Left renal pelvis (tissue), 4 donors: ENCODE measurements around the gene CNTN3. TPM values are rescaled to one million over a fixed set of nuclear protein-coding genes. Genes with fewer than 3 reads are reported as not detected.

Experiments
- DNase-seq, 4 donors: peaks; one replicate each; pipeline ENCODE4 v3.0.0-alpha.2; 2013; ENCODE audit warnings: low read depth in 4 of 4, low spot score in 3 of 4
- polyA plus RNA-seq, 4 donors: library from polyadenylated mRNA; unstranded; fragments of 120-200 nt; gene quantifications; one replicate each; pipeline ENCODE4 v1.2.1, GENCODE V29; 2013; ENCODE audit not compliant: insufficient read length in 4 of 4

CNTN3 gene
- polyA plus RNA-seq, 4 donors: 6.9 to 21.4 (median 8.2) TPM

GRCh38 chr3:74613060-74613459, 1.4 kb downstream of the CNTN3 start:
- no peak for DNase-seq

DNA sequence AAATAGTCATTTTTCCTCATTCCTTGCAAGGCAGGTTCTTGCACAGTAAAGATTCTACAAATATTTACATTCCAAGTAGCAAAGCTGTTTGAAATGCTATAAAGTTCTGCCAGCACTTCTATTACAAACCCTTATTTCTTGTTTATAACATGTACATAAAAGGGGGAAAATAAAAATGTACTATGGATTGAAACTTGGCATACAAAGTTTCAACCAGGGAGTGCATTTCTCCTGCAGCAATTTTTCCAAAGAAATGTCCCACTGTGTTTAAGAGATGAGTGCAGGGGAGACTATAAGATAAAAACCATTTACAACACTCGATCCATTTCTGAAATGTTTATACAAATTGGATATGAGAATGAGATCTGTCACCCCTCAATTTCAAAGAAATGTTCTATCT, 3.3 kb downstream of the CNTN3 start:
- no peak for DNase-seq

DNA sequence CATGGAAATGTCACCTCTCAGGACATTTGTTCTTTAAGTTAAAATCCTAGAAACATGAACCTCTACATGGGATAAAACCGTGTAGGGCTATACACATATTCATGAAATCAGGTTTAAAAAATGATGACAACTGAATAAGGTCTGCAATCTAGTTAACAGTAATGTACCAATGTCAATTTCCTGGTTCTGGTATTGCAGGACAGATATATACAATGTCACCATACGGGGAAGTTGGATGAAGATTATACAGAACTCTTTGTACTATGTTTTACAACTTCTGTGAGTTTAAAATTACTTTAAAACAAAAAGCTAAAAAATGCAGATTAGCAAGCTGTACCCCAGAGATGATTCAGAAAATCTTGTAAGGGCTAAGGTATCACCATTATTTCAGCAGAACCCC, 6.7 kb downstream of the CNTN3 start:
- no peak for DNase-seq

GRCh38 chr3:74606996-74607395, 7.5 kb downstream of the CNTN3 start:
- no peak for DNase-seq

DNA sequence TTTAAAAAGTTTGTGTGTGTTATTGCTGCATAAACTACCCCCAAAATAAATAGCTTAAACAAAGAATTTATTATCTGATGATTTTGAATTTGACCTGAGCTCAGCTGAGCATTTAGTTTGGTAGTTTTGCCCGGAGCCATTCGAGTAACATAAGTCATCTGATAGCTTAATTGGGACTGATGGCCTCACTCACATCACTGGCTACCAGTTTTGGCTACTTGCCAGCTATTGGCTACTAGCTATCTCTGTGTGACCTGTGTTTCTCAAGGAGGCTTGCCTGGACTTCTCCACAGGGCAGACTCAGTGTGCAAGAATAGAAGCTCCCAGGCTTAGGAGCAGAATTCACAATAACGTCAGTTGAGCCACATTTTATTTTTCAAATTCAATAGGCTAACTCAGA, 9.0 kb downstream of the CNTN3 start:
- DNase-seq: no peak

GRCh38 chr3:74603292-74603691, 11.2 kb downstream of the CNTN3 start:
- DNase-seq: no peak

DNA sequence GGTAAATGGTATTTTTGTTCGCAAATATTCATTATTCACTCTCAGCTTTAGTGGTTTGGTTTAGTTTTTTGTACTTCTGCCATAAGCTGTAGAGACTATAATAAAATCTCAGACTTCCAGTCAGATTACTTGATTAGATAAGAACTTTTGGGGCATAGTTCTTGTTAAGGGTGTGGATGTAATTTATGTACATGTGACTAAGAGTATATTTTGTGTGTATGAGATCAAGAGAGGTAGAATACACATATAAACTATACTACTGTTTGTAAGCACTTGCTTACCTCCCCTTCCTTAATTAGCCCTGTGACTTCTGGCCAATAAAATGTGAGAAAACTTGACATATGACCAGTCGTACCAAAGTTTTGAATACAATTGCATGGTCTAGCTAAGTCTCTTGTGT, 12.0 kb downstream of the CNTN3 start:
- DNase-seq: no peak

- no peak for DNase-seq
Observed at GRCh38 chr3:74601793-74602192, 12.7 kb downstream of the CNTN3 start.

GRCh38 chr3:74599564-74599963, 14.9 kb downstream of the CNTN3 start:
- no peak for DNase-seq

GRCh38 chr3:74593152-74593551, 21.3 kb downstream of the CNTN3 start:
- DNase-seq: no peak

DNA sequence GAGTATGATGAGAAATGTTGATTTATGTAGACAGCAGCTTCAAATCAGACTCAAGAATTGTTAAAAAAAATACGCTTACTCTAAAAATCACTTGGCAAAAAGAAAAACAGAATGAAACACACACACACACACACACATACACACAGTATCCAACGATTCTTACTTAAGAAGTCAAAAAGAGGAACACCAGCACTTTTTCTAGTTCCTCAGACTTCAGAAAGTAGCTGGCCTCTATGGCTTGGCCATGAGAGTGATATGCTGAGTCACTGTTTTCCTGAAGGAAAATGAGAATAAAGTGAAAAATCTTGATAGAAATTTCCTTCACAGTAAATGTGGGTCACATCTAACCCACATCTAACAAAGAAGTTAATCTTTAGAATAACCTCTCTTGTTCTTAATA, 22.1 kb downstream of the CNTN3 start:
- DNase-seq: no peak

GRCh38 chr3:74591946-74592345, 22.5 kb downstream of the CNTN3 start:
- no peak for DNase-seq

DNA sequence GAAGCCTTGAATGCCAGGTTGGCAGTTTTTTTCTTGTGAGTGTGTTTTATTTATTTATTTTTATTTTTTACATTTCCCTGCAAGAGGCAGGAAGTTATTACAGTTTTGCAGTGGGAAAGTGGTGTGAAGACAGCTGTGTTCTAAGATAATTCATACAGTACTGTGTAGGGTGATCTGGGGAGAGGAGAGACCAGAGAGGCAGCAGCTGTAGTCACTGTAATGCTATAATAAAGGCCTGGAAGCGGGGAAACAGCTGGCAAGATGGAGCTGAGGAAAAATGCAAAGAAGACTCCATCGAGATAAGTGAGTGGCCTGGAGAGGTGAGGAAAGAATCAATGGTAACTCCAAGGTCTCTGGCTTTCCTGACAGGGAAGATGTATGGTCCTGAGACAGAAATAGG, 23.1 kb downstream of the CNTN3 start:
- DNase-seq: no peak

GRCh38 chr3:74590620-74591262, 23.7 kb downstream of the CNTN3 start:
- no peak for DNase-seq

DNA sequence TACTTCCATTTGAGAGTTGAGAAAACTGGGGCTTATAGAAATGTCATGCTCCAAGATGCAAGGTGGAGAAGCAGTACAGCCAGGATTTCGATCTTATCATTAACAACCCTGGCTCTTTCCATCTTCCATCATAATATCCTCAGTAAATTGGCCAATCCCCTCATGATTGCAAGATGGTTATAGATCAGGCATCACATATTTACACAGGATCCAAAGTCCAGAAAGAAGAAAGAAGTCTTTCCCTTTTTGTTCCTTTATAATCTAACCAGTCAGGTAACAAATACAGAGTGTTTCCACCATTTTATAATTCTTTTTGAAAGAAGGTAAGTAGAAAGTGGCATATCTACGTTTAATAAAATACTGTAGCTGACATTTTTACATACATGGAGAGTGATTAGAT, 29.7 kb downstream of the CNTN3 start:
- no peak for DNase-seq

GRCh38 chr3:74582982-74583381, 31.5 kb downstream of the CNTN3 start:
- no peak for DNase-seq

DNA sequence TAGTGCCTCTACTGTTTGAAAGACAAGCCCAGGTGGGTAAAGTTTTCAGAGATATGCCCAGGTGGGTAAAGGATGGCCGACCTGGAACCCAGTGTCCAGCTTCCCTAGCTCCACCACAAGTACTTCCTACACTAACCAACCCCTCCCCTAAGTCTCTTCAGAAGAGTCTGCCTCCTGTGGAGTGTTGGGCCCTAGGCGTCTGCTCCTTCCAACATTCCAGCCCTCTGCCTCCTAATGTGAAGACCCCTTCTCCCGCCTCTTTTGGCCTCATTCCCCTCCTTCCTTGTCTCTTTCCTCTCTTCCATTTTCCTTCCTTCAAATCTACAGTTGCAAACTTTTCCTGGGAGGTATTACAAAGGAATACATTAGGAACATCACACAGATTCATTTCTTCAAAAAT, 38.6 kb downstream of the CNTN3 start:
- DNase-seq: no peak

- DNase-seq: no peak
Observed at GRCh38 chr3:74571118-74571517, 43.3 kb downstream of the CNTN3 start.
